GM12865 (cell line): Measurements from ENCODE around the gene USP49.
"Not testable (repeated sequence)": the region's sequence is repeated elsewhere in the genome, so short reads cannot be mapped to it uniquely, and the experiment has no call there.

Experiments used
- DNase-seq: peaks from one replicate; pipeline ENCODE4 v3.0.0; 2010; ENCODE audit warnings: low read depth
- H3K4me3 ChIP-seq: 2 replicates; pipeline ENCODE4 v1.5.1; 2011; ENCODE audit warnings: mild to moderate bottlenecking, low read depth, low read length, control low read depth
- TF ChIP-seq, protein P1 (sequence below): IDR thresholded peaks from 2 replicates; pipeline ENCODE4 v1.5.1; 2011; ENCODE audit warnings: low read length, control low read depth, low read depth, inconsistent platforms; ENCODE audit not compliant: insufficient read depth; ENCODE audit errors: missing control alignments

The USP49 gene

DNA sequence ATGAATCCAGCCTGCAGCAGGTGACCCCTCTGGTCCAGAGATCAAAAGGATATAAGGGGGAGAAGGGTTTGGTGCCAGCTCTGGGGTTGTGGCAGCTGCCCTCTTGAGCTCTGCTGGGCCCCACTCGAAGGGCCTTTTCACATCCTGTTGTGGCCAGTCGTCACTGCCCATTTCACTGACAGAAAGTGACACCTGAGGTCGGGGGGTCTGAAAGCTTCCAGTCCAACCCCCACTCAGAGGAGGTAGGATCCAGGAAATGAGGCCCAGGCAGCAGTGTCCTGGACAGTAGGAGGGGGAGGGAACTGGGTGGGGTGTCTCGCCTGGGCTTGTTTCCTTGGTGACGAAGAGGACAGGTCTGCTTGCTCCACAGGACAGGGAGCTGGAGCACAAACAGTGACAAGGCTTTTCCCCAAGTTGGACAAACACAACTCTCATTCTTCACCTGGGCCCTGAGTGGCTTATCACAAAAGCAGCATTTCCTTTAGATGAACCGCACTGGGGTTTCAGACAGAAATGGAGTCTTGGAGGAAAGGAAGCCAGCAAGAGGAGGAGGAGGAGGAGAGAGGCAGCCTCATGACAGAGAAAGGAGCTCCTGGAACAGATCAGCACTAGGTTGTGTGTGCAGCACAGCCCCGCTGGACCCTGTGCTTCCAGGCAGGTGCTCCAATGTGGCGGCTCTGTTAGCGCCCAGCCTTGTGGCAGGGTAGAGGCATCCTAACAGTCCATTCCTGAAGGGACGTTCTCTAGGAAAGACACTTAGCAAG, 126.4 kb downstream of the USP49 start:
- TF ChIP-seq, protein P1, sequence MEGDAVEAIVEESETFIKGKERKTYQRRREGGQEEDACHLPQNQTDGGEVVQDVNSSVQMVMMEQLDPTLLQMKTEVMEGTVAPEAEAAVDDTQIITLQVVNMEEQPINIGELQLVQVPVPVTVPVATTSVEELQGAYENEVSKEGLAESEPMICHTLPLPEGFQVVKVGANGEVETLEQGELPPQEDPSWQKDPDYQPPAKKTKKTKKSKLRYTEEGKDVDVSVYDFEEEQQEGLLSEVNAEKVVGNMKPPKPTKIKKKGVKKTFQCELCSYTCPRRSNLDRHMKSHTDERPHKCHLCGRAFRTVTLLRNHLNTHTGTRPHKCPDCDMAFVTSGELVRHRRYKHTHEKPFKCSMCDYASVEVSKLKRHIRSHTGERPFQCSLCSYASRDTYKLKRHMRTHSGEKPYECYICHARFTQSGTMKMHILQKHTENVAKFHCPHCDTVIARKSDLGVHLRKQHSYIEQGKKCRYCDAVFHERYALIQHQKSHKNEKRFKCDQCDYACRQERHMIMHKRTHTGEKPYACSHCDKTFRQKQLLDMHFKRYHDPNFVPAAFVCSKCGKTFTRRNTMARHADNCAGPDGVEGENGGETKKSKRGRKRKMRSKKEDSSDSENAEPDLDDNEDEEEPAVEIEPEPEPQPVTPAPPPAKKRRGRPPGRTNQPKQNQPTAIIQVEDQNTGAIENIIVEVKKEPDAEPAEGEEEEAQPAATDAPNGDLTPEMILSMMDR = no peak
- DNase-seq = peak; percentile 33
- H3K4me3 ChIP-seq = no peak overlapping the region

DNA sequence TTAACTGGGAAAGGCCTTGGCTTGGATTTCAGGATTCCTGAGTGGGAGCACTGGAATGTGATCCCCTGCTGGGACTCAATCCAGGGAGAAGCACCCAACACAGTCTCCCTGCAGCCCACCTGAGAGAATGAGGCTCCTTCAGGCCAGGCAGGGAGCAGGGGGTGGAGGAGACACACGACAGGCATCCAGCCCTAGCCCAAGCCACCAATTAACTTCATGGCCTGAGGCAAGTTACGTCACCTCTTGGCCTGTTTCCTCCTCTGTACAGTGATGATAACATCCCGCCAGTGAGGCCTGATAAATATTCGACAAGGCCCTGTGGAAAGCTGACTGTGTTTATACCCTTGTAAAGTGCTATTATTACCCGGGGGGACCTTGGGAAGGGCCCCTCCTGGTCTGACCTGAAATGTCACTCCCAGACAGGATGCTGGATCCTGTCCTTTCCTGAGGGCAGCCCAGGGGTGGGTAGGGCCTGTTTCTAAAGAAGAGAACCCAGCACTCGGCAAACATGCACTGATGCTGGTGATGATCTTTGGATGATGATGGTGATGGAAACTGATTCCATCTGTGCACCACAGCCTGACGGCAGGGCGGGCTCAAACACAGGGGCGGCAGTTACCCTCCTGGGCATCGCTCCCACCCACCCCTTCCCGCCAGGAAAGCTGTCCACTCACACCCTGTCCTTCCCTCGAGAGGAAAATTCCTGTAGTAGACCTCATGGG, 127.9 kb downstream of the USP49 start:
- TF ChIP-seq, protein P1 = no peak
- DNase-seq = no peak
- H3K4me3 ChIP-seq = no peak overlapping the region

DNA sequence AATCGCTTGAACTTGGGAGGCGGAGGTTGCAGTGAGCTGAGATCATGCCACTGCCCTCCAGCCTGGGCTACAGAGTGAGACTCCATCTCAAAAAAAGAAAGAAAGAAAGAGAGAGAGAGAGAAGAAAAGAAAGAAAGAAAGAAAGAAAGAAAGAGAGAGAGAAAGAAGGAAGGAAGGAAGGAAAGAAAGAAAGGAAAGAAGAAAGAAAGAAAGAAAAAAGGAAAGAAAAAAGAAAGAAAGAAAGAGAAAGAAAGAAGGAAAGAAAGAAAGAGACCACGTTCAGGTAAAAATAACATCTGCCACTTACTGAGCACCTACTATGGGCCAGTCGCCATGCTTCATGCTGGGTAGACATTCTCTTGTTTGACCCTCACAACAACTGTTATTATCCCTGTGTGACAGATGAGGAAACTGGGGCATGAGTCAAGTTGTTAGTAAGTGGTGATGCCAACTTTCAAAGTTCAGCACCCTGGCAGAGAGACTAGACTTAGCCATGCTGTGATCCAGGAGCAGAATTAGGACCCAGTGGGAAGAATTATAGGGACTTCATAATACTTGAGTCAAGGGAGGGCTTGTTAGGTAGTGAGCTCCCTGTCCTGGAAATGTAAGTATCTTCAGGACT, 129.0 kb downstream of the USP49 start:
- not testable (repeated sequence) for H3K4me3 ChIP-seq, DNase-seq

DNA sequence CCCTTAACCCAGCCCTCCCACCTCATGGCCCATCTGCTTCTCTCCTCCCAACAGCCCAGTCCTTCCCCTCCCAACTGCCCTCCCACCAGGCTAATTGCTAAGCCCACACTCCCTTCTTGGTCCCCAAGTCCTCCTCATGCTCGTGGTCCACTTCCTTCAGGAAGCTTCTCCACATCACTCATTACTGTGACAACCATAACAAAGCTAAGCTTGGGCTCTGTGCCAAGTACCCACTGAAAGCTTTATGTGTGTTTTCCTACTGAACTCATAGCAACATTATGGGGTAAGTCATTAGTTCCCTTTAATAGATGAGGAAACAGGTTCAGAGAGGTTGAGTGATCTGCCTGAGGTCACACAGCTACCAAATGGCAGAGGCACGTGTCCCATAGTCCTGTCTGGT, 131.7 kb downstream of the USP49 start:
- DNase-seq = no peak
- no peak overlapping the region for H3K4me3 ChIP-seq
- TF ChIP-seq, protein P1 = no peak

DNA sequence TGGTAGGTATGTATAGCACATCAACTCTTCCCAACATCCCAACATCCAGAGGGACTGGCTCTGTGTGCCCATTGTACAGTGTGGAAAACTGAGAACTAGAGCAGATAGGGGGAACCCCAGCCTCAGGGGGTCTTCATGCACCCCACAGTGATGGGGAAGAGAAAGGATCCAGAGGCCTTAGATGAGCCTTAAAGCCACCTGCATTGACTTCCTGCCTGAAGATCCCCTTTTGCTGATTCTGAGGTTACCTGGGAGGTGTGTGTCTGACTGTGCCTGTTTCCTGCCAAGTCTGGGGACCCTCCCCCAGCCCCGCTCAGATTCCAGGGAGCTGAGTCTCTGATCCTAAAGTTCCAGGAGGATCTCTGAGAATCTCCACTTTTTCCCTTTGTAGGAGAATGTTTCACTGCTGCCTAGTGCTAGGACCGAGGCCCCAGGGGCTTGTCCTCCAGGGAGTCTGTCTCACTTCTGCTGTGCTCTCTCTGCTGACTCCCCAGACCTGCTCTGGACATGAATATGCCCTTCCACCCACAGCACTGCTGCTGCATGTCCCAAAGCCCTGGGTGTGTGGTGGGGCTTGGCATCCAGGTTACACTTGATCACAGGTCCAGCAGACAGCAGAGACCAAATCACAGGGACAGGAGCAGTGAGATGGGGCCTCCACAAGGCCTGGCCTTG, 135.1 kb downstream of the USP49 start:
- no peak for DNase-seq
- TF ChIP-seq, protein P1 = no peak
- H3K4me3 ChIP-seq = no peak overlapping the region

DNA sequence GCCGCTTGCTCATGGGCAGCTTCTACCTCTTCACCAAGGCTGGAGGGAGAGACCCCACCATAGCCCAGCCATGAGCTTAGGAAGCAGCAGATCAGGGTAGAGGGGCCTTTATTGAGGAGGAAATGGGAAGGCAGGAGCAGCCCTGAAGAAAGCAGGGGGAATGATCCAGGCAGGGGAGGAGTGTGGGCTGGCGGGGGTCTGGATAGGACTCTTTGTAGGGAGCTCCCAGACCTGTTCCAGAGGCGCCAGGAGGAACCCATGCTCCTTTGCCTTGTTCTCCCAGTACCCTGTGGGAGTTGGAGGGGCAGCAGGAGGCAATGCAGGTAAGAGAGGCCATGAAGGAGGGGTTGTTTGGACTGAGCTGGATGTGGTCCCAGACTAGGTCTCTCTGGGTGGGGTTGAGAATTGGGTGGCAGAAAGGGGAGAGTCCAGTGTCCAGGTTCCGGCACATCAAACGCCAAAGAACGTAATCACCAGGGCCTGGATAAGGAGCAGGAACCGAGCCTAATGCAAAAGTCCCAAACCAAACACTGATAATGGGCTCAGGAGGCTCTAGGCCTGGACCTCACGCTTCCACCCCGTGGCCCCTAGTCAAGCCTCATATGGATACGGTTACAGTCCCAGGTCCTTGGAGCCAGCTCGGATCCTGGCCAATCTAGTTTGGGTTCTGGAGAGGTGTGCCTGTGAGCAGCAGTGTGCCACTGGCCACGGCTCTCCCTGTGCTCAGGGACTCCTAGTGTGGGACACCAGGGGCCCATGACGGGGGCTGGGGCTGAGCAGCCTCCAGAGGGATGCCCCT, 135.9 kb downstream of the USP49 start:
- TF ChIP-seq, protein P1 = no peak
- H3K4me3 ChIP-seq = no peak overlapping the region
- no peak for DNase-seq

DNA sequence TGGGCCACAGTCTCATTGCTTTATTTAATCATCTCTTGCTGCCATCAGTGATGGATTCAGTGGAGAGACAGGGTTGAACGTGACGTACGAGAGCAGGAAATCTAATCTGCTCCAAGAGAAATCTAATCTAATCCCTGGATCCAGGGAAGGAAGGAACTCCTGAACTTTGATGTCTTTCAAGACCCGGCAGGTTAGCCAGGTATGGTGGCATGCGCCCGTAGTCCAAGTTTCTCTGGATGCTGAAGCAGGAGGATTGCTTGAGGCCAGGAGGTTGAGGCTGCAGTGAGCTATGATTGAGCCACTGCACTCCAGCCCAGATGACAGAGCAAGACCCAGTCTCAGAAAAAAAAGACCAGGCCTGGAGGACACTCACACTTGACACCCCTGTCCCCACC, 136.5 kb downstream of the USP49 start:
- no peak for DNase-seq
- no peak overlapping the region for H3K4me3 ChIP-seq
- TF ChIP-seq, protein P1 = no peak
